ACC112 (cell line): Measurements from ENCODE around the gene RASL11B.

Source experiments
- H2AFZ ChIP-seq: fragments of 200-600 bp; sonication (generic); one replicate; pipeline ENCODE4 v1.6.0; 2017; ENCODE audit warnings: antibody characterized with exemption, low read length; ENCODE audit not compliant: unreplicated experiment
- H3K27ac ChIP-seq: fragments of 200-600 bp; sonication (generic); 2 replicates; pipeline ENCODE4 v1.5.1; 2014; ENCODE audit warnings: low read depth, mild to moderate bottlenecking, antibody characterized with exemption, low read length, moderate library complexity
- H3K27me3 ChIP-seq: fragments of 200-600 bp; sonication (generic); 2 replicates; pipeline ENCODE4 v1.6.1; 2014; ENCODE audit warnings: mild to moderate bottlenecking, antibody characterized with exemption, low read length, moderate library complexity, mixed read lengths; ENCODE audit not compliant: insufficient read depth
- H3K36me3 ChIP-seq: fragments of 200-600 bp; sonication (generic); 2 replicates; pipeline ENCODE4 v1.6.1; 2016; ENCODE audit warnings: mild to moderate bottlenecking, antibody characterized with exemption, low read length, moderate library complexity, mixed read lengths; ENCODE audit not compliant: insufficient read depth
- H3K4me1 ChIP-seq: fragments of 200-600 bp; sonication (generic); one replicate; pipeline ENCODE4 v1.6.1; 2016; ENCODE audit warnings: low read length, mixed read lengths; ENCODE audit not compliant: insufficient read depth, unreplicated experiment, control insufficient read depth
- H3K4me3 ChIP-seq: fragments of 200-600 bp; sonication (generic); 2 replicates; pipeline ENCODE4 v1.5.1; 2014; ENCODE audit warnings: mild to moderate bottlenecking, low read depth, low read length
- H3K79me2 ChIP-seq: fragments of 200-600 bp; sonication (generic); one replicate; pipeline ENCODE4 v1.6.0; 2016; ENCODE audit warnings: low read length; ENCODE audit not compliant: control insufficient read depth, unreplicated experiment, insufficient read depth

The RASL11B gene

DNA sequence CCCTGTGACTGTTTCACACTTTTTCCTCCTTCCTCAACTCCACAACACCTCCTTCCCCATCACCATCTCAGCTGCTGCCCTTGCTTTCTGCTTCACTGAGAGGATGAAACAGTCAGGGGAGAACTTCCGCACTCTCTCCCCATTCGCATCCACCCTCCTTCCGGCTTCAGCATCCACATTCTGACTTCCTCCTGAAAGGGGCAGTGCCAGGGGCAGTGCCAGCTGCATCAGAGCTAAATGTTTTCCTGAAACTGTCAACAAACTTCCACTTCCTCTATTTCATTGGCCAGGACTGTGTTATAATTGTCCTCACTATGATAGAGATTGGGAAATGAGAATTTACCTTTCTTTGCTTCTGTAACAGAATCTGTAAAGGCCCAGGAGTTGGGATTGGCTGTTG lies 18.2 kb upstream of the RASL11B start:
- no peak overlapping the region for H3K4me3 ChIP-seq
- no peaks in the 10 kb centered on the region for H3K4me1 ChIP-seq
- no peaks in the 10 kb centered on the region for H3K36me3 ChIP-seq
- no peak overlapping the region for H2AFZ ChIP-seq
- no peaks in the 10 kb centered on the region for H3K79me2 ChIP-seq
- H3K27ac ChIP-seq: no peak overlapping the region
- H3K27me3 ChIP-seq: no peaks in the 10 kb centered on the region

GRCh38 chr4:52844596-52844995 lies 17.5 kb upstream of the RASL11B start:
- Histone ChIP-seq H3K4me1 (no peaks in the 10 kb centered on the region), H3K27ac (no peak overlapping the region), H3K79me2 (no peaks in the 10 kb centered on the region), H3K27me3 (no peaks in the 10 kb centered on the region), H3K36me3 (no peaks in the 10 kb centered on the region), H2AFZ (no peak overlapping the region), H3K4me3 (no peak overlapping the region)

DNA sequence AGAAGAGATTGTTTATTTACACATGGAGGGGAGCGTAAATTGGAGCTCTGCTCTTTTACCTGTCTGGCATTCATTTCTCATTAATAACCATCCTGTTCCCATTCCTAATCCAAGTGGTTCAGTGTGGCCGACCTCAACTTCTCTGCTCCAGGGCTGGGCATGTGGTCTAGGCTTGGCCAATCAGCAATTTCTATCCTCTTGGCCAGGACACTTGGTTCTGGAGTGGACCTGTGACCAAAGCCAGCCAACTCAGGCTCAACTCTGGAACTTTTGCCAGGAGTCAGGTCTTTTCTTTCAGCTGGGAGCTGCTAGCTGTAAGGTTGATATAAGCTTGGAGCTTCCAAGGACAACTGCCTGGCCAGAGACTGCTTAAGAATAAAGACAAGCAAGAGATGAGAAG lies 15.6 kb upstream of the RASL11B start:
- no peak overlapping the region for H2AFZ ChIP-seq
- H3K79me2 ChIP-seq: no peaks in the 10 kb centered on the region
- no peak overlapping the region for H3K4me3 ChIP-seq
- no peaks in the 10 kb centered on the region for H3K36me3 ChIP-seq
- H3K27me3 ChIP-seq: no peaks in the 10 kb centered on the region
- no peak overlapping the region for H3K27ac ChIP-seq
- no peaks in the 10 kb centered on the region for H3K4me1 ChIP-seq

- Histone ChIP-seq H3K27me3 (no peaks in the 10 kb centered on the region), H3K4me3 (no peak overlapping the region), H3K36me3 (no peaks in the 10 kb centered on the region), H2AFZ (no peak overlapping the region), H3K4me1 (peaks cover 5% of the 10 kb centered on the region), H3K79me2 (no peaks in the 10 kb centered on the region), H3K27ac (no peak overlapping the region)
Observed at GRCh38 chr4:52848254-52848653, 13.9 kb upstream of the RASL11B start.

DNA sequence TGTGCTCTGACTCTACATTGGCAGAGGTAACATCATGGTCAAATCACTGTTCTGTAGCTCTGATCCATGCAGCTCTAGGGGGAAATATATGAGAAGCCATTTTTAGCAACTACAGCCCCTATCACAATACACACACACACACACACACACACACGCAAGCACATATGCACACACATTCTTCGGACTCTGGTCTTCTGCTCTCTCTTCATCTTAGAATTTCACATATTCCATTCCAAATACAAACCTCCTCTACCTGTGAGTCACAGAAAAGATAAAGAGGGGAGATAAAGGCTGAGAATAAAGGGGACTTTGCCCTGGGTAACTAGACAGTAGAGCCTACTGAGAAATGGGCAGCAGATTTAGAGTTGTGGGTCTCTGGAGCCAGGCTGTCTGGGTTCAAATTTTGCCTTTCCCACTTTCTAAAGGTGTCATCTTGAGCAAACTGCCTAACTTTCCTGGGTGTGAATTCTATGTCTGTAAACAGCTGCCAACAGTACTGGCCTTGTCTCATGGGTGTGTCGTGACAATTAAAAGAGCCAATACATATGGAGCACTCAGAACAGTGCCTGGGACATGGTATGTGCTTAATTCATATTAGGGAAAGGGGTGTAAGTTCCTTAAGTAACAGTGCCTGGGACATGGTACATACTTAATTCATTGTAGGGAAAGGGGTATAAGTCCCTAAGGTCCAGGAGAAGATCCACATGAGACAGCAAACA lies 11.6 kb upstream of the RASL11B start:
- H3K4me3 ChIP-seq: no peak overlapping the region
- H3K79me2 ChIP-seq: no peaks in the 10 kb centered on the region
- H3K36me3 ChIP-seq: no peaks in the 10 kb centered on the region
- no peaks in the 10 kb centered on the region for H3K27me3 ChIP-seq
- H3K4me1 ChIP-seq: peaks cover 6% of the 10 kb centered on the region
- no peak overlapping the region for H3K27ac ChIP-seq
- no peak overlapping the region for H2AFZ ChIP-seq

DNA sequence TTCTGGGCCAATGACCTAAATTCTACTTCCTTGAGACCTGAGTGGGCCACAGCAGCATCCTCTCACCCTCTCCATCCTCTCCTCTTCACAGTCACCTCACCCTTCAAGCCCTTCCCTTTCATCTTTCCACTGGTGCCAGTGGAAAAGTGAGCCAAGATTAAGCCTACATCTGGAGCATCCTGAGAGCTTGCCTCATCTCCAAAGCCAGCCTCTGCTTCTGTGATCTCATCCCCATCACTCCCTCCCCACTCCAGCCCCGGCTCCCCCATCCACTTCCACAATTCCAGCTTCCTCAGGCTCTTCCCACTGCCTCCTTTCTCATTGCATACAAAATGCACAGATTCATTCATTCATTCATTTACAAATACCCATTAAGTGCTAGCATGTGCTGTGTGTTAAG lies 10.1 kb upstream of the RASL11B start:
- H3K4me1 ChIP-seq: peaks cover 6% of the 10 kb centered on the region
- H2AFZ ChIP-seq: no peak overlapping the region
- H3K79me2 ChIP-seq: no peaks in the 10 kb centered on the region

GRCh38 chr4:52852711-52853110 lies 9.4 kb upstream of the RASL11B start:
- Histone ChIP-seq H3K4me1 (peaks cover 6% of the 10 kb centered on the region), H3K27ac (no peak overlapping the region), H3K4me3 (peak overlapping the region; percentile 9; the same call in 1 of the 2 replicates), H3K79me2 (no peaks in the 10 kb centered on the region), H3K36me3 (no peaks in the 10 kb centered on the region), H3K27me3 (peaks cover 10% of the 10 kb centered on the region; the same call in 1 of the 2 replicates), H2AFZ (peak overlapping the region; percentile 5)

More for the DNA sequence above, 10.1 kb upstream of the RASL11B start:
- Histone ChIP-seq H3K4me3 (no peak overlapping the region), H3K36me3 (no peaks in the 10 kb centered on the region), H3K27ac (no peak overlapping the region), H3K27me3 (peaks cover 5% of the 10 kb centered on the region; the same call in 1 of the 2 replicates)

DNA sequence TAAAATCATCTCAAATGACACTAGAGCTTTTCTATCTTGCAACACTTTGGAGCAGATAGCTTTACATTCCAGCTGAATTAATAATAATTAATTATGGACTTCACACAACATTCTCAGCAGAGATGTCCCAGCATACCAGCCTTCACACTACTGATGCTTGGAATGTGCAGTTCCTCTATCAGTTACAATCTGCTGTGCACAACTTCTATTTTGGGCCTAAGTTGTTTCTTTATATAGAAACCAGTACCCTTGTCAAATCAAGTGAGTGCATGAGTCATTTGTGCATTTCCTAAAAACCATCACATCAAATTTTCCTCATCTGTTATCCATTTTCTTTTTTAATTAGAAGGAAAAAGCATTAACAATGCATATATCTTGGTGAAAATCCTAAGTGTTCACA lies 8.8 kb upstream of the RASL11B start:
- no peak overlapping the region for H3K27ac ChIP-seq
- H2AFZ ChIP-seq: peak overlapping the region; percentile 5

GRCh38 chr4:52856801-52857200 lies 5.3 kb upstream of the RASL11B start:
- Histone ChIP-seq H3K79me2 (no peaks in the 10 kb centered on the region), H2AFZ (no peak overlapping the region), H3K27ac (no peak overlapping the region), H3K27me3 (peaks cover 44% of the 10 kb centered on the region), H3K36me3 (no peaks in the 10 kb centered on the region), H3K4me1 (peaks cover 6% of the 10 kb centered on the region), H3K4me3 (no peak overlapping the region)

More for the DNA sequence above, 8.8 kb upstream of the RASL11B start:
- peak overlapping the region; percentile 9; the same call in 1 of the 2 replicates for H3K4me3 ChIP-seq
- H3K4me1 ChIP-seq: peaks cover 6% of the 10 kb centered on the region
- no peaks in the 10 kb centered on the region for H3K79me2 ChIP-seq
- H3K27me3 ChIP-seq: peaks cover 16% of the 10 kb centered on the region; the same call in 1 of the 2 replicates
- no peaks in the 10 kb centered on the region for H3K36me3 ChIP-seq

- no peaks in the 10 kb centered on the region for H3K4me1 ChIP-seq
Observed at GRCh38 chr4:52860361-52860760, 1.8 kb upstream of the RASL11B start.

GRCh38 chr4:52861171-52861823 lies 820 bp upstream of the RASL11B start:
- Histone ChIP-seq H2AFZ (no peak overlapping the region), H3K36me3 (no peaks in the 10 kb centered on the region), H3K4me3 (peak overlapping the region; percentile 79), H3K79me2 (no peaks in the 10 kb centered on the region), H3K27ac (no peak overlapping the region), H3K4me1 (no peaks in the 10 kb centered on the region), H3K27me3 (peaks cover 68% of the 10 kb centered on the region)

More at GRCh38 chr4:52860361-52860760, 1.8 kb upstream of the RASL11B start:
- no peaks in the 10 kb centered on the region for H3K79me2 ChIP-seq
- no peak overlapping the region for H2AFZ ChIP-seq
- no peaks in the 10 kb centered on the region for H3K36me3 ChIP-seq
- H3K27ac ChIP-seq: no peak overlapping the region
- no peak overlapping the region for H3K4me3 ChIP-seq
- peaks cover 68% of the 10 kb centered on the region for H3K27me3 ChIP-seq
